ENCODE measurements around the gene VWA2.

VWA2 gene

DNA sequence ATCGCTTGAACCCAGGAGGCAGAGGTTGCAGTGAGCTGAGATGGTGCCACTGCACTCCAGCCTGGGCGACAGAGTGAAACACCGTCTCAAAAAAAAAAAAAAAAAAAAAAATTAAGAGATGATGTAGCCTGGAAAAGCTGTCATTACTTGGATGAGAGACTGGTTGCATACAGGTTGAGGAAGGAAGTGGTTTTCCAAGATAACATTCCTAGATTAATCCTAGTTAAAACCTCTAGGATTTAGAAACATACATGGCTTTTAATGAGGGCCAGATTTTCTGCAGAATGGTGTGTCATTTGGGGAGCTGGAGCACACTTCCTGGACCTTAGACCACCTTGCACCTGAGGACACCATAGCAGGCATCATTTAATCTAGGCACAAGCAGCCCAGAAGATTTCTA is 17.8 kb downstream of the VWA2 start (continued):
- TF ChIP-seq ZNF211 (tag by site-specific recombination; IDR thresholded peaks at IDR 0.05; ENCODE audit: low read depth): no peak
- no peak for TF ChIP-seq SP3 (tag by site-specific recombination; IDR thresholded peaks at IDR 0.05)
- no peak for TF ChIP-seq ZFP69B (tag by site-specific recombination; IDR thresholded peaks at IDR 0.05)
- no peak for TF ChIP-seq KLF9 (tag by site-specific recombination; IDR thresholded peaks at IDR 0.05; ENCODE audit: low read depth)
- no peak for TF ChIP-seq ZNF521 (tag by site-specific recombination; IDR thresholded peaks at IDR 0.05)
- TF ChIP-seq ZSCAN30 (tag by site-specific recombination; IDR thresholded peaks at IDR 0.05): no peak
- TF ChIP-seq ZNF837 (tag by site-specific recombination; IDR thresholded peaks at IDR 0.05): no peak
- TF ChIP-seq GLIS2 (tag by site-specific recombination; IDR thresholded peaks at IDR 0.05): no peak
- no peak for TF ChIP-seq ZNF558 (tag by site-specific recombination; IDR thresholded peaks at IDR 0.05)

DNA sequence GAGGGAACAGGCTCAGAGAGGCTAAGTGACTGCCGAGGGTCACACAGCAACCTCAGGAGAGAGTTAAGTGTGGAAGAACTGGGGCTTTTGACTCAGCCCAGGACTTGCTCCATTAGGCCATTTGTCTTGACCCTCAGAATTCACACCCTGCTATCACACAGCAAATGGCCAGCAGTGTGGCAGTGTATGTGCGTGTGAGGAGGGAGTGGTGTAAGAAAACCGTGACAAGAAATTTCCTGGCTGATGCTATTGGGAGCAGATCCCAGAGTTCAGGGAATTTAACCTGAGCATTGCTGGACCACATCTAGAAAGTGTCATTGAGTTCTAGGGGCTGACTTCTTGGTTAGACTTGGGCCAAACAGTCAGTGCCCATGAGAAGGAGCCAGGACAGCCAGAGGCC is 18.4 kb downstream of the VWA2 start:
- Histone ChIP-seq H3K27ac (ENCODE audit: extremely low read depth, low read depth, low read length) (no peak overlapping the region), H3K36me3 (ENCODE audit: control insufficient read depth in 2 of 2, insufficient read depth in 1 of 2, low read length in 2 of 2) (no peaks in the 10 kb centered on the region), H3K4me1 (ENCODE audit: control insufficient read depth, insufficient read depth, low read length) (peaks cover 4% of the 10 kb centered on the region; the same call in 1 of the 2 replicates), H3K4me3 (ENCODE audit: low read depth, low read length) (no peak overlapping the region), H3K9me3 (ENCODE audit: control insufficient read depth, insufficient read depth, low read depth, low read length) (no peaks in the 10 kb centered on the region)
- peak; percentile 36; the same call in 1 of the 2 replicates for TF ChIP-seq ZNF768 (tag by site-specific recombination; IDR thresholded peaks at IDR 0.05)
- TF ChIP-seq ZNF658 (tag by site-specific recombination; IDR thresholded peaks at IDR 0.05): no peak
- CTCF ChIA-PET: no interaction called here
- POLR2A ChIA-PET: no interaction called here

DNA sequence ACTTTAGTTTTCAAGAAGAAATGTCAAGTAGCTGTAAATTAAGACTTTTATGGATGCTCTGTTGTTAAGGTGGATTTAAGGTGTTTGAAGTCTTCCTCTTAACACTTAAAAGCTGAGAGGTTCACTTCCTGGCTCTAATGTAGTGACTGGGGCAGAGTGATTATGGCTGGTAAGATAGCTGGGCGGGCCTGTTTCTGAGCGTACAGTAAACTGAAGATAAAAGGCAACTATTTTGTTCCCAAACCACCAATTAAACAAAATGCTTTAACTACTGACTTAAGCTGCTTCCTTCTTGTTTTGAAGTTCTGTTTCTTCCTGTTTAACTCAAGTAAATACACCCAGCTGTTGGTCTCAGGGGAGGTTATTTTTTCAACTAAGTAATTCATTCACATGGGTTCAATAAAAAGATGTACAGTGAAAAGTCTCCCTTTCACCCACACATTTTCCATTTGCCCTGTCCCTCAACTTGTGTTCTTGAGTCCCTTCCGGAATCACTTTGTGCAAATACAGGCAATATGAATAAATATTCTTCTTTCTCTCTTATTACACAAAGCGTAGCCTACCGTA is 19.3 kb downstream of the VWA2 start:
- H3K4me1 ChIP-seq (ENCODE audit: control insufficient read depth, insufficient read depth, low read length): peaks cover 4% of the 10 kb centered on the region; the same call in 1 of the 2 replicates
- TF ChIP-seq TCF7L2 (IDR thresholded peaks at IDR 0.05; ENCODE audit: borderline replicate concordance, low read depth, low read length) (0 out of 2 replicates have a peak, but pooled peaks have one; percentile 19), HOXD13 (CRISPR knock-in tag; IDR thresholded peaks at IDR 0.05; ENCODE audit: borderline replicate concordance) (no peak), SP7 (tag by site-specific recombination; IDR thresholded peaks at IDR 0.05) (peak; percentile 64)
- H3K27ac ChIP-seq (ENCODE audit: extremely low read depth, low read depth, low read length): no peak overlapping the region
- no peaks in the 10 kb centered on the region for H3K9me3 ChIP-seq (ENCODE audit: control insufficient read depth, insufficient read depth, low read depth, low read length)
- ChIA-PET CTCF (interaction anchor here (0.7 kb wide), 1 partner anchor 763 kb away, joined by 5 read pairs; no protein-coding TSS in a partner anchor), POLR2A (no interaction called here)
- H3K4me3 ChIP-seq (ENCODE audit: low read depth, low read length): no peak overlapping the region
- no peaks in the 10 kb centered on the region for H3K36me3 ChIP-seq (ENCODE audit: control insufficient read depth in 2 of 2, insufficient read depth in 1 of 2, low read length in 2 of 2)

DNA sequence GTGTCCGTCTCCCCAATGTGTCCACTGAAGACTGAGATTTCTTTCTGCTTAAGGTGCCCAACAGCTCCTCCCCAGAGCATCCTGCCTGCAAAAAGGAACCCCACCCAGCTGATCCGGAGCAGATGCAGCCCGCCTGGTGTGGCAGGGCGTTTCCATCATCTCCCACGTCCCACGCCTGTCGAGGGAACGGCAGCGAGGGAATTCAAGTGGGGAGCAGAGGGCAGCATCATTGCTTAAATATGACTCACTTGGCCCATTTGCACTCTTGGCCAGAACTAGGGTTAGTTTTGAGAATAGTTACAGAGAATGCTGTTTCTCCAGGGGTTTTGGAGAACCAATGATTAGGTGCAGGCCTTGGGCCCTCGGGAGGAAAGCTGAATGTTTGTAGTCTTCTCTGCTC is 20.8 kb downstream of the VWA2 start:
- peaks cover 4% of the 10 kb centered on the region; the same call in 1 of the 2 replicates for H3K4me1 ChIP-seq (ENCODE audit: control insufficient read depth, insufficient read depth, low read length)
- no peak overlapping the region for H3K27ac ChIP-seq (ENCODE audit: extremely low read depth, low read depth, low read length)
- ChIA-PET CTCF (interaction anchor here (1.2 kb wide), 1 partner anchor 13 kb away, joined by 3 read pairs; no protein-coding TSS in a partner anchor), POLR2A (no interaction called here)
- no peak overlapping the region for H3K4me3 ChIP-seq (ENCODE audit: low read depth, low read length)
- no peaks in the 10 kb centered on the region for H3K9me3 ChIP-seq (ENCODE audit: control insufficient read depth, insufficient read depth, low read depth, low read length)
- no peaks in the 10 kb centered on the region for H3K36me3 ChIP-seq (ENCODE audit: control insufficient read depth in 2 of 2, insufficient read depth in 1 of 2, low read length in 2 of 2)
- TF ChIP-seq ZNF324 (tag by site-specific recombination; IDR thresholded peaks at IDR 0.05) (no peak), ZNF776 (tag by site-specific recombination; IDR thresholded peaks at IDR 0.05; ENCODE audit: borderline replicate concordance) (no peak), SCRT1 (tag by site-specific recombination; IDR thresholded peaks at IDR 0.05; ENCODE audit: borderline replicate concordance) (no peak), ZBTB1 (tag by site-specific recombination; IDR thresholded peaks at IDR 0.05) (no peak), MEIS1 (CRISPR knock-in tag; IDR thresholded peaks at IDR 0.05; ENCODE audit: borderline replicate concordance) (no peak), MYNN (tag by site-specific recombination; IDR thresholded peaks at IDR 0.05; ENCODE audit: borderline replicate concordance) (no peak), BCL11B (tag by site-specific recombination; IDR thresholded peaks at IDR 0.05; ENCODE audit: low read depth) (no peak), ZNF701 (tag by site-specific recombination; IDR thresholded peaks at IDR 0.05) (no peak), ZNF239 (tag by site-specific recombination; IDR thresholded peaks at IDR 0.05) (no peak), ZFP69B (tag by site-specific recombination; IDR thresholded peaks at IDR 0.05) (no peak), ZNF677 (tag by site-specific recombination; IDR thresholded peaks at IDR 0.05) (no peak), ZNF629 (tag by site-specific recombination; IDR thresholded peaks at IDR 0.05) (no peak), ZBTB21 (tag by site-specific recombination; IDR thresholded peaks at IDR 0.05) (no peak), WT1 (tag by site-specific recombination; IDR thresholded peaks at IDR 0.05) (no peak)
- TF ChIP-seq, protein P1, sequence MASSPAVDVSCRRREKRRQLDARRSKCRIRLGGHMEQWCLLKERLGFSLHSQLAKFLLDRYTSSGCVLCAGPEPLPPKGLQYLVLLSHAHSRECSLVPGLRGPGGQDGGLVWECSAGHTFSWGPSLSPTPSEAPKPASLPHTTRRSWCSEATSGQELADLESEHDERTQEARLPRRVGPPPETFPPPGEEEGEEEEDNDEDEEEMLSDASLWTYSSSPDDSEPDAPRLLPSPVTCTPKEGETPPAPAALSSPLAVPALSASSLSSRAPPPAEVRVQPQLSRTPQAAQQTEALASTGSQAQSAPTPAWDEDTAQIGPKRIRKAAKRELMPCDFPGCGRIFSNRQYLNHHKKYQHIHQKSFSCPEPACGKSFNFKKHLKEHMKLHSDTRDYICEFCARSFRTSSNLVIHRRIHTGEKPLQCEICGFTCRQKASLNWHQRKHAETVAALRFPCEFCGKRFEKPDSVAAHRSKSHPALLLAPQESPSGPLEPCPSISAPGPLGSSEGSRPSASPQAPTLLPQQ (tag by site-specific recombination; IDR thresholded peaks at IDR 0.05): no peak
- TF ChIP-seq, protein P2, sequence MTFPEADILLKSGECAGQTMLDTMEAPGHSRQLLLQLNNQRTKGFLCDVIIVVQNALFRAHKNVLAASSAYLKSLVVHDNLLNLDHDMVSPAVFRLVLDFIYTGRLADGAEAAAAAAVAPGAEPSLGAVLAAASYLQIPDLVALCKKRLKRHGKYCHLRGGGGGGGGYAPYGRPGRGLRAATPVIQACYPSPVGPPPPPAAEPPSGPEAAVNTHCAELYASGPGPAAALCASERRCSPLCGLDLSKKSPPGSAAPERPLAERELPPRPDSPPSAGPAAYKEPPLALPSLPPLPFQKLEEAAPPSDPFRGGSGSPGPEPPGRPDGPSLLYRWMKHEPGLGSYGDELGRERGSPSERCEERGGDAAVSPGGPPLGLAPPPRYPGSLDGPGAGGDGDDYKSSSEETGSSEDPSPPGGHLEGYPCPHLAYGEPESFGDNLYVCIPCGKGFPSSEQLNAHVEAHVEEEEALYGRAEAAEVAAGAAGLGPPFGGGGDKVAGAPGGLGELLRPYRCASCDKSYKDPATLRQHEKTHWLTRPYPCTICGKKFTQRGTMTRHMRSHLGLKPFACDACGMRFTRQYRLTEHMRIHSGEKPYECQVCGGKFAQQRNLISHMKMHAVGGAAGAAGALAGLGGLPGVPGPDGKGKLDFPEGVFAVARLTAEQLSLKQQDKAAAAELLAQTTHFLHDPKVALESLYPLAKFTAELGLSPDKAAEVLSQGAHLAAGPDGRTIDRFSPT (tag by site-specific recombination; IDR thresholded peaks at IDR 0.05): no peak
